ENCODE data around the gene ORMDL3.

ORMDL3 gene

GRCh38 chr17:39927101-39927928 lies at the start of gene ORMDL3, which contains the start of gene LRRC3C:
Gene ORMDL3 (minus strand): TSS chr17:39927601. CDS start chr17:39924203, 3,398 bp downstream.
Gene LRRC3C (plus strand): TSS chr17:39927732. CDS start chr17:39941524, 13,792 bp downstream.
- DNase-seq (ENCODE audit: low read depth, low spot score): peak; percentile 88

- no peak for DNase-seq (ENCODE audit: low read depth, low spot score)
These were observed 48.4 kb upstream of the ORMDL3 start for GRCh38 chr17:39975801-39976200.

- DNase-seq (ENCODE audit: low read depth, low spot score): no peak
These were observed 47.0 kb upstream of the ORMDL3 start for GRCh38 chr17:39974433-39974832.

GRCh38 chr17:39973496-39973895 lies 46.1 kb upstream of the ORMDL3 start:
- DNase-seq (ENCODE audit: low read depth, low spot score): no peak

- DNase-seq (ENCODE audit: low read depth, low spot score): no peak
These were observed 44.9 kb upstream of the ORMDL3 start for GRCh38 chr17:39972271-39972670.

GRCh38 chr17:39971076-39971603 lies 43.7 kb upstream of the ORMDL3 start:
- no peak for DNase-seq (ENCODE audit: low read depth, low spot score)

GRCh38 chr17:39970157-39970692 lies 42.8 kb upstream of the ORMDL3 start:
- no peak for DNase-seq (ENCODE audit: low read depth, low spot score)

GRCh38 chr17:39969375-39969774 lies 42.0 kb upstream of the ORMDL3 start:
- DNase-seq (ENCODE audit: low read depth, low spot score): no peak

- no peak for DNase-seq (ENCODE audit: low read depth, low spot score)
These were observed 41.4 kb upstream of the ORMDL3 start for GRCh38 chr17:39968761-39969160.

GRCh38 chr17:39966771-39967170 lies 39.4 kb upstream of the ORMDL3 start:
- no peak for DNase-seq (ENCODE audit: low read depth, low spot score)

- no peak for DNase-seq (ENCODE audit: low read depth, low spot score)
These were observed 37.8 kb upstream of the ORMDL3 start for GRCh38 chr17:39965017-39965699.

GRCh38 chr17:39963829-39964228 lies 36.4 kb upstream of the ORMDL3 start:
- no peak for DNase-seq (ENCODE audit: low read depth, low spot score)

GRCh38 chr17:39962642-39963220 lies 35.3 kb upstream of the ORMDL3 start, which contains the start of gene GSDMA:
Gene GSDMA (plus strand): TSS chr17:39963004. CDS start chr17:39965688, 2,684 bp downstream.
- no peak for DNase-seq (ENCODE audit: low read depth, low spot score)

GRCh38 chr17:39960524-39961041 lies 33.2 kb upstream of the ORMDL3 start:
- DNase-seq (ENCODE audit: low read depth, low spot score): no peak

- DNase-seq (ENCODE audit: low read depth, low spot score): no peak
These were observed 28.4 kb upstream of the ORMDL3 start for GRCh38 chr17:39955726-39956225.

GRCh38 chr17:39954876-39955275 lies 27.5 kb upstream of the ORMDL3 start:
- no peak for DNase-seq (ENCODE audit: low read depth, low spot score)

GRCh38 chr17:39953471-39953888 lies 26.1 kb upstream of the ORMDL3 start:
- DNase-seq (ENCODE audit: low read depth, low spot score): no peak

GRCh38 chr17:39952680-39953470 lies 25.5 kb upstream of the ORMDL3 start:
- peak; percentile 89 for DNase-seq (ENCODE audit: low read depth, low spot score)

- no peak for DNase-seq (ENCODE audit: low read depth, low spot score)
These were observed 24.7 kb upstream of the ORMDL3 start for GRCh38 chr17:39951924-39952679.

- no peak for DNase-seq (ENCODE audit: low read depth, low spot score)
These were observed 23.5 kb upstream of the ORMDL3 start for GRCh38 chr17:39950871-39951348.
